GM15510 (cell line): ENCODE measurements around the gene PITHD1.
A peak's percentile ranks its signal among the peaks of the same experiment; 100 is the strongest.

Experiments
- POLR2A ChIP-seq: IDR thresholded peaks from 3 replicates; pipeline ENCODE4 v1.6.1; 2011; ENCODE audit warnings: borderline replicate concordance; ENCODE audit not compliant: insufficient read length; ENCODE audit errors: extremely low read depth

Gene PITHD1

GRCh38 chr1:23777979-23778814 is at the start of gene PITHD1:
Gene PITHD1 (plus strand): TSS chr1:23778418. CDS start chr1:23778516, 98 bp downstream.
- TF ChIP-seq POLR2A, result peak; percentile 98

- TF ChIP-seq POLR2A, result no peak
These were observed 45.6 kb upstream of the PITHD1 start for GRCh38 chr1:23732363-23733224.

DNA sequence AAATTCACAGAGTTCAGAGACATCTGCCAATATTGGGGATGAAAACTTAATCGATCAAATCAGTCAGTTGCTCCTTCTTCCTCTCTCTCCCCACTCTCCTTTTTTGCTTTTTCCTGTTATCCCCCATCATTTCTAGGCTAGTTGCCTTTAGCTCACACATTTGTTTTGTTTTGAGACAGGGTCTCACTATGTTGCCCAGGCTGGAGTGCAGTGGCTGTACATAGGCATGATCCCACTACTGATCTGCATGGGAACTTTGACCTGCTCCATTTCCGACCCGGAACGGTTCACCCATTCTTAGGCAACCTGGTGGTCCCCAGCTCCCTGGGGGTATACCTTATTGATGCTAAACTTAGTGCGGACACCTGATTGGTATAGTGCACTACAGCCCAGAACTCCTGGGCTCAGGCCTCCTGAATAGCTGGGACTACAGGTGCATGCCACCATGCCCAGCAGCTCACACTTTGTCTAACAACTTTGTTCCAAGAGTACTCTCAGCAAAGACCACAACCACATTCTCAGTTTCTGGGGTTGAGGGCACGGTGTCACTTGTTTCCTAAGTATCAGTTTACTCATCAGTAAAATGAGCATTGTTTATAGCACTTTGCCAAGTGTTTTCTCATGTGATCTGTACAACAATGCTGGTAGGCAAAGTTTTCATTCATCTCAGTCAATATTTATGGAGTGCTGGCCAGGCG is 41.6 kb upstream of the PITHD1 start:
- no peak for TF ChIP-seq POLR2A

DNA sequence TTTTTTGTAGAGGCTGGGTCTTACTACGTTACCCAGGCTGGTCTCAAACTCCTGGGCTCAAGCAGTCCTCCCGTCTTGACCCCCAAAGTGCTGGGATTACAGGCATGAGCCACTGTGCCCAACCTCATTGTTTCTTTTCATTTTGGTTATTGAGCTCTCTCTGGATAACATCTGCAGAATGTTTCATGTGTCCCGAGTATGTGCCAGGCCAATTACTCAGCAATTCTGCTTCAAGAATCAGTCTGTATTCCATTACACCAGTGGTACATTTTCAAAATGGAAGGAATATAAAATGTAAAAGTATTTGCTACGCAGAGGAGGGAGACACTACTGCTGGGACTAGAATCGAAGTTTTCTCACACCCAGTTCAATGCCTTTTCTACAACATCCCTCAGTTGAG is 36.6 kb upstream of the PITHD1 start:
- no peak for TF ChIP-seq POLR2A

GRCh38 chr1:23742670-23743286 is 35.4 kb upstream of the PITHD1 start:
- no peak for TF ChIP-seq POLR2A

DNA sequence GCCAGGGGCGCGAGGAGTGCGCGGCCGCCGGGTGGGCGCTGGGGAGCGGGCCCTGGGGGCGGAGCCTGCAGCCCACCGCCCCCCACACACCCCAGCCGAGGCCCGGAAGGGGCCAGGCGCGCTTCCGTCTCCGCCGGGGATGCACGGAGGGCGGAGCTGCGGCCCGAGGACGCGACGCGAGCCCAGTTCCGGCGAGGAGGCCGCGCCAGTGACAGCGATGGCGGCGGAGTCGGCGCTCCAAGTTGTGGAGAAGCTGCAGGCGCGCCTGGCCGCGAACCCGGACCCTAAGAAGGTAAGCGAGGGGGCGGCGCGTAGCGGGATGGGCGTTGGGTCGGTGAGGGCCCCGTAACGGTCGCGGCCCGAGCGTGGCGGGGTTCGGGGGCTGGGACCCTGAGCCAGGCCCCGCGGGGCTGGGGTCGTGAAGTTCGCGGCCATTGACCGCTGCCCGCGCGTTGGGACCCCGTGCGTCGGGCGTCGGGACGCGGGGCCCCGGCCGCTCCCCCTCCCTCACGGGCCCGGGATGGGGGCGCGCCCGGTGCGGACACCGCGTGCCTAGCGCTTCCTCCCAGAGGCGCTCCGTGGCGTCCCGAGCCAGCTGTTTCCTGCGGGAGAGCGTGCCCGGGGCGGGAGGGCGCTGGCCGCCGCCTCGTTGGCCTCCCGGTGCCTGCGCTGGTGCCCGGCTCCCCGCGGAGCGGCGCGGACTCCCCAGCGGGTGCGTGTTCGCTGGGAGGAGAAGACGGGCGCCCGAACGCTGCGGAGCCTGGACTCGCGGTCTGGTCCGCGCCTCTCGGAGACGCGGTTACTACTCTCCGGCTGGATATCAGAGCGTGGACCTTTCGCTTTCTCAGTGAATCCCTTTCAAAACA is 34.7 kb upstream of the PITHD1 start, which contains the start of gene ELOA:
Gene ELOA, plus strand, starts transcription at position 185 of the 866 bp plus-strand sequence. Its CDS starts 33 bp downstream, at position 218.
- peak; percentile 88 for TF ChIP-seq POLR2A

DNA sequence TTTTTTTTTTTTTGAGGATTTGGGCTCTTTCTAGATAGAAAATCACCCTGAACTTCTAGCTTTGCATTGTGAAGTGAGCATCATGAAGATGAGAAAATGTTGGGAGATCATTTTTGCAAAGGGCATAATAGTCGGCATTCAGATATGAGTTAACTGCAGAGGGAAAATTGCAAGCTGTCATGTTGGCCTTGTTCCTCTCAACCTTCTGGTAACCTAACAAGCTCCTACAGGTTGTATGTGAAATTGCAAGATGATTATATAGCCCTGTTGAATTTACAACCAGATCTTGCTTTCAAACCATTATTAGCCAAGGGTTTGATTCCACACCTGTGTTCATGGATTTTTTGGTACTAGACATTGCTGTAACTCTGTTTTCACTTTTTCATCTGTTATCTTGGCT is 32.7 kb upstream of the PITHD1 start:
- no peak for TF ChIP-seq POLR2A

- no peak for TF ChIP-seq POLR2A
These were observed 30.2 kb upstream of the PITHD1 start for GRCh38 chr1:23748016-23748415.

- no peak for TF ChIP-seq POLR2A
These were observed 27.0 kb upstream of the PITHD1 start for GRCh38 chr1:23751050-23751814.

DNA sequence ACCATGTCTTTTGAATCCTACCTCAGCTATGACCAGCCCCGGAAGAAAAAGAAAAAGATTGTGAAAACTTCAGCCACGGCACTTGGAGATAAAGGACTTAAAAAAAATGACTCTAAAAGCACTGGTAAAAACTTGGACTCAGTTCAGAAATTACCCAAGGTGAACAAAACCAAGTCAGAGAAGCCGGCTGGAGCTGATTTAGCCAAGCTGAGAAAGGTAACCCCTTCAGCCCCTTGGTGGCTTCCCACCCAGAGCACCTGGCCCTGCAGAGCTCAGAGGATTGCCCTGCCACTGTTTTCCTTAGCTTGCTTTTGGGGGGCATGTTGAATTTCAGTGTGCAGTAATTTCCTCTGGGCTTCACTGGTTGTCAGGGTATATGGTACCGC is 26.4 kb upstream of the PITHD1 start:
- TF ChIP-seq POLR2A, result no peak

DNA sequence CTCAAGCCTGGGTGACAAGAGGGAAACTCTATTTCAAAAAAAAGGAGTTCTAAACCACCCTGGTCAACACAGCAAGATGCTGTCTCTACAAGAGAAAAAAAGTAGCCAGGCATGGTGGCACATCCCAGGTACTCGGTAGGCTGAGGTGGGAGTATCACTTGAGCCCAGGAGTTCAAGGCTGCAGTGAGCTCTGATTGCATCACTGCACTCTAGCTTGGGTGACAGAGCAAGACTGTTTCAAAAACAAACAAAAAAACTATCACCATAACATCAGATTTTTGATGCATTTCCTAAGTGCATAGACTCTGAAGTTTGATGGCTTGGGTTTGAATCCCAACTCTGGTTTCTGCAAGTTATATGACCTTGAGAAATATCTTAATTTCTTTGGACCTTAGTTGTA is 25.3 kb upstream of the PITHD1 start:
- TF ChIP-seq POLR2A, result no peak

DNA sequence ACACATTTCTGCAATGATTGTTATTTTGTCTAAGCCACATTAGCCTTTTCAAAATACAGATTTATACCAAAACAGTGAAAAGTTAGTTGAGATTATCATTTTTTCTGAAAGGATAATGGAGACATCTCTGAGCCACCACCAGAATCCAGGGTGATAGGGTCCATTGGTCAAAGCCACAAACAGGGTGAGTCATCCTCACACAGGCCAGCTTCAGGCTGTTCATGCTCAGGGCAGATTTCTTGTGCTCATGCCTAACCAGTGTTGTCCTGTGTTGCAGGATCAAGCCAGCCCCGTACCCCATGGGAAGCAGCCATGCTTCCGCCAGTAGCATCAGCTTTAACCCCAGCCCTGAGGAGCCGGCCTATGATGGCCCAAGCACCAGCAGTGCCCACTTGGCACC is 21.5 kb upstream of the PITHD1 start:
- no peak for TF ChIP-seq POLR2A

DNA sequence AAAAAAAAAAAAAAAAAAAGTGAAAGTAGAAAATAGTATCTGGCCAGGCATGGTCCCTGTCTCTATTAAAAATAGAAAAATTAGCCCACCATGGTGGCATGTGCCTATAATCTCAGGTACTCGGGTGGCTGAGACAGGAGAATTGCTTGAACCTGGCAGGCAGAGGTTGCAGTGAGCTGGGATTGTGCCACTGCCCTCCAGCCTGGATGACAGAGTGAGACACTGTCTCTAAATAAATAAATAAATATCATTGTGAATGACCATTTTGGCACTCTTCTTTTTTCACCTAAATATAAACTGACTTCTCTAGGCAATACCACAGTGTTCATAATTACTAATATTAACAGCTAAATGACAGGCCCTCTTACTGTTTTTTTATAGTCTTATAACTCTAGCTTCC is 20.4 kb upstream of the PITHD1 start:
- TF ChIP-seq POLR2A, result no peak
